ENCODE data around the gene KCNN3.

Gene KCNN3

DNA sequence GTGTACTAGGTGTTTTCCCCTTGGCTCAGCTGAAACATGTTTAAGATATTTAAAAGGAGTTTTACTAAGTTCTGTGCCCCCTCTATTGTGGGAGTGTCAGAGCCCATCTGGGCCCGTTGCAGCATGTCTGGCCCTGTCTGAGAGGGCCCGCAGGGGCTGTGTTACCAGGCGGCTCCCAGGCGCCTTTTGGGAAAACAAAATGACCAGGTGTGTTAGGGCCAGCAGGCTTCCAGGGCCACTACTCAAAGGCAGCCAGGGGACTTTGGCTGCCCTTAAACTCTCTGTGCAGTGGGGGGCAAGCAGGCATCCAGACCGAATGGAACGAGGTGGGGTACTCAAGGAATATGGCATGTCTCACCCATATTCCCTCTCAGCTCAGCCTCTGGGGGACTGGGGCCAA, 111.7 kb downstream of the KCNN3 start:
- TF ChIP-seq, protein P1, sequence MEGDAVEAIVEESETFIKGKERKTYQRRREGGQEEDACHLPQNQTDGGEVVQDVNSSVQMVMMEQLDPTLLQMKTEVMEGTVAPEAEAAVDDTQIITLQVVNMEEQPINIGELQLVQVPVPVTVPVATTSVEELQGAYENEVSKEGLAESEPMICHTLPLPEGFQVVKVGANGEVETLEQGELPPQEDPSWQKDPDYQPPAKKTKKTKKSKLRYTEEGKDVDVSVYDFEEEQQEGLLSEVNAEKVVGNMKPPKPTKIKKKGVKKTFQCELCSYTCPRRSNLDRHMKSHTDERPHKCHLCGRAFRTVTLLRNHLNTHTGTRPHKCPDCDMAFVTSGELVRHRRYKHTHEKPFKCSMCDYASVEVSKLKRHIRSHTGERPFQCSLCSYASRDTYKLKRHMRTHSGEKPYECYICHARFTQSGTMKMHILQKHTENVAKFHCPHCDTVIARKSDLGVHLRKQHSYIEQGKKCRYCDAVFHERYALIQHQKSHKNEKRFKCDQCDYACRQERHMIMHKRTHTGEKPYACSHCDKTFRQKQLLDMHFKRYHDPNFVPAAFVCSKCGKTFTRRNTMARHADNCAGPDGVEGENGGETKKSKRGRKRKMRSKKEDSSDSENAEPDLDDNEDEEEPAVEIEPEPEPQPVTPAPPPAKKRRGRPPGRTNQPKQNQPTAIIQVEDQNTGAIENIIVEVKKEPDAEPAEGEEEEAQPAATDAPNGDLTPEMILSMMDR (IDR thresholded peaks at IDR 0.05) = no peak
- Histone ChIP-seq H3K4me1 (ENCODE audit: control insufficient read depth in 1 of 2, insufficient read depth in 1 of 2, low read depth in 1 of 2, low read length in 1 of 2) (peaks cover 9 to 10% of the 10 kb centered on the region in 2 experiments), H3K4me3 (ENCODE audit: low read depth in 1 of 2, low read length in 1 of 2) (no peak overlapping the region), H3K27me3 (peaks cover 56% of the 10 kb centered on the region), H3K36me3 (no peaks in the 10 kb centered on the region), H3K9me3 (no peaks in the 10 kb centered on the region), H3K27ac (no peak overlapping the region)

DNA sequence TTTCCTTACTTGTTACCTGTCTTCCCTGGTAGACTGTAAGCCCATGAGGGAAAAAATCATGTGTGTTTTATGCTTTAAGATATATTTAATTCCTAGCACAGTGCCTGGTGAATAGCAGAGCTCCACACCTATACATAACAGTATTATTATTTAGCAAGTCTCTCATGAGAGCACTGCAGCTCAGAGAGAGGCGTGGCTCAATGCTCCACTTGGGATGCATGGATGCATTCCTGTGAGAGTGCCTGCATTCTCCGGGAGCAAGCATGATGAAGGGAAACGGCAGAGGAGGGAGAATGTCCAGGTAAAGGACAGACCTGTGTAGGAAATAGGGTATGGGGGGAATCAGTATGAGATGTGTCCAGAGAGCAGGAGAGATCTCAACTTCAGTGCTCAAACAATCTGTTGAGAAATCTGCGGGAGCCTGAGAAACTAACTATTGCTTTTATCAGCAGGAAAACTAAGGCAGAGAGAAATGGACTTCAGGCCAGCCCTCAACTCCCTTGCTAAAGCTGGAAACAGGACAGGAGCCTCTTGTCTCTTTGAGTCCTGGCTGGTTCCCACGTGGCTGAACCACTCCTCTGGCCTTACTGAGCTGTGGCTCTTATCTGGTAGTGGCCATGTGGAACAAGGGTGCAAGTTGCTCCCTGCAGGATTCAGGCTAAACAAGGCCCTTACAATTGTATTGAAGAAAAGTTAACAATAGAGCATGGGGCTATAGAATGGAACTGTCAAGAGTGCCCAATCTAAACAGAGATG, 113.1 kb downstream of the KCNN3 start:
- Histone ChIP-seq H3K36me3 (no peaks in the 10 kb centered on the region), H3K27me3 (peaks cover 42% of the 10 kb centered on the region), H3K4me3 (ENCODE audit: low read depth in 1 of 2, low read length in 1 of 2) (no peak overlapping the region), H3K4me1 (ENCODE audit: control insufficient read depth in 1 of 2, insufficient read depth in 1 of 2, low read depth in 1 of 2, low read length in 1 of 2) (peaks cover 12 to 15% of the 10 kb centered on the region in 2 experiments), H3K9me3 (no peaks in the 10 kb centered on the region), H3K27ac (no peak overlapping the region)
- TF ChIP-seq, protein P1 (IDR thresholded peaks at IDR 0.05) = no peak

DNA sequence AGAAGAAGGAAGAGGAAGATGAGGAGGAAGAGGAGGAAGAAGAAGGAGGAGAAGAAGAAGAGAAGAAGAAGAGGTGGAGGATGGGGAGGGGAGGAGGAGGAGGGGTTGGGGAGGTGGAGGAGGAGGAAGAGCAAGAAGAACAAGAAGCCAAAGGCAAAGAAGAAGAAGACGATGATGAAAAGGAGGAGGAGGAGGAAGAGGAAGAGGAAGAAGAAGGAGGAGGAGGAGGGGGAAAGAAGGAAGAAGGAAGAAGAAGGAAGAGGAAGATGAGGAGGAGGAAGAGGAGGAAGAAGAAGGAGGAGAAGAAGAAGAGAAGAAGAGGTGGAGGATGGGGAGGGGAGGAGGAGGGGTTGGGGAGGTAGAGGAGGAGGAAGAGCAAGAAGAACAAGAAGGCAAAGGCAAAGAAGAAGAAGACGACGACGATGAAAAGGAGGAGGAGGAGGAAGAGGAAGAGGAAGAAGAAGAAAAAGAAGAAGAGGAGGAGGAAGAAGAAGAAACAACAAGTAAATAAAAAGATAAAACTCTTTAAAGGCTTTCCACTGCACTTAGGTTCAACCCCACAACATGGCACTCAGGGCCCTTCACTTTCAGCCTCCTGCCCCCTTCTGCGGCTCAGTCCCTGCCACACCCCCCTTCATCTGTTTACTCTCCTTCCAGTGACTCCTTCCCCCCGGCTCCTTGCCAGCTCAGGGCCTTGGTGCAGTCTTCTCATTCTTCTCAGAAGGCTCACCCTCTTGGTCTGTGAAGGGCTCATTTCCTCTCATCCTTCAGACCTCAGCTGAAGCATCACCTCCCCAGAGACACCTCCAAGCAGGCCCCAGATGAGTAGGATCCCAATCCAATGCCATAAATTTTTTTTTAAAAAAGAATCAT, 114.0 kb downstream of the KCNN3 start:
- Histone ChIP-seq H3K27me3 (peaks cover 34% of the 10 kb centered on the region), H3K4me3 (ENCODE audit: low read depth in 1 of 2, low read length in 1 of 2) (no peak overlapping the region), H3K27ac (no peak overlapping the region), H3K9me3 (no peaks in the 10 kb centered on the region), H3K36me3 (no peaks in the 10 kb centered on the region), H3K4me1 (ENCODE audit: control insufficient read depth in 1 of 2, insufficient read depth in 1 of 2, low read depth in 1 of 2, low read length in 1 of 2) (peaks cover 21 to 24% of the 10 kb centered on the region in 2 experiments)
- TF ChIP-seq, protein P1 (IDR thresholded peaks at IDR 0.05) = no peak

DNA sequence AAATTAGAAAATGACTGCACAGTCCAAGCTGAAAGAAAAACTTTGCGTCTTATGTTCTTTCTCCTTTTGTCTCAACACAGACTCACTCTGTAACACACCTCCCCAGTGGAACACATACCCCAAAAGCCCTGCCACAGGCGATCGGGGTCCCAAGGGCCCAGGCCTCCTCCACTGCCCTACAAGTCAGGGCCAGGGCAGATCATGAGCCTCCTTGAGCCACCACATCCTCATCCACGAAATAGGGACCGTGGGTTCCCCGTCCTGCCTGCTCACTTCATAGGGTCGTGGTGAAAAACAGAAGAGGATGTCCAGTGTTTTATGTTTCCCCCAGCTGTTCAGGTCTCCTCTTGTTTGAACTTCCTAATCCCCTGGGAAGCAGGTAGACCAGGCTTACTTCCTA, 116.7 kb downstream of the KCNN3 start:
- no peak overlapping the region for H3K4me3 ChIP-seq (ENCODE audit: low read depth in 1 of 2, low read length in 1 of 2)
- no peak overlapping the region for H3K27ac ChIP-seq
- peaks cover 14 to 19% of the 10 kb centered on the region in 2 experiments for H3K4me1 ChIP-seq (ENCODE audit: control insufficient read depth in 1 of 2, insufficient read depth in 1 of 2, low read depth in 1 of 2, low read length in 1 of 2)
- peaks cover 7% of the 10 kb centered on the region for H3K27me3 ChIP-seq
- H3K9me3 ChIP-seq = no peaks in the 10 kb centered on the region
- no peaks in the 10 kb centered on the region for H3K36me3 ChIP-seq
- TF ChIP-seq, protein P1 (IDR thresholded peaks at IDR 0.05) = no peak

DNA sequence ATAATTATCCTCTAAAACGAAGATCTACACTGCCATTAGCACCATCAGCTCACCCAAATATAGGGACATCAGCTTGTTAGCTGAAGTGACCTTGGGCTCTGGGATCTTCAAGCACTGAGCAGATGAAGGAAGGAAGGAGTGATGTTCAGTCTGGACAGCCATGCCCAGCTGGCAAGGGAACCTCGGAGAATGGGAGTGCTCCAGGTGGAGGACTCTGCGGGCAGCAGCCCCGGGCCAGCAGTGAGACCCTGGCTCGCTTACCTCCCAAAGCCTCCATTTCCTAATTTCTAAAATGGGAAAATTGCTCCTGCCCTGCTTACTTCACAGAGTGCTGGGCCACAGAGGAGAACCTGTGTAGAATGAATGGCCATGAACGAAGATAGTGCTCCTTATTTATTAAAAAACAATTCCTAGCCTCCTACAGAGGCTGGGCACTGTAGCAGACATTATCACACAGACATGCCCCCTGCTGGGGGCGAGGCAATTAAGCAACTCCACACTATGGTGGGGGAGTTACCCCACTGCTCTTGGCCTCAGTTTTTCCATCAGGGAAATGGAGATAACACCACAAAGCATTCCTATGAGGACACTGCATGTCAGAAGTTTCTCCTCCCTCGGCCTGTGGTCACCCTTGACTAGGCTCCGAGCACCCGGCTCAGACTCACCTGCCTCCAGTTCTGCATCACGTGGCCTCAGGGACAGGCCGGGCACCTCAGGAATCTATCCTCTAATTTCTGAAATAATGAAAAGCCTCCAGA, 117.6 kb downstream of the KCNN3 start:
- H3K27ac ChIP-seq = peak overlapping the region; percentile 47

More for the DNA sequence above, 117.6 kb downstream of the KCNN3 start:
- Histone ChIP-seq H3K9me3 (no peaks in the 10 kb centered on the region), H3K27me3 (no peaks in the 10 kb centered on the region), H3K36me3 (no peaks in the 10 kb centered on the region), H3K4me1 (ENCODE audit: control insufficient read depth in 1 of 2, insufficient read depth in 1 of 2, low read depth in 1 of 2, low read length in 1 of 2) (peaks cover 23 to 28% of the 10 kb centered on the region in 2 experiments), H3K4me3 (ENCODE audit: low read depth in 1 of 2, low read length in 1 of 2) (no peak overlapping the region)
- TF ChIP-seq, protein P1 (IDR thresholded peaks at IDR 0.05) = no peak
